ENCODE measurements around the gene GMPR2. TPM values are rescaled to one million over a fixed set of nuclear protein-coding genes. Genes with fewer than 3 reads are reported as not detected.
"Not testable (repeated sequence)": the region's sequence is repeated elsewhere in the genome, so short reads cannot be mapped to it uniquely, and the experiment has no call there.

GMPR2 gene
- total RNA-seq, 2 experiments from 2014 or later = 70.6 to 71.3 TPM

GRCh38 chr14:24194186-24194872, 38.4 kb upstream of the GMPR2 start:
- peaks cover 60% of the 10 kb centered on the region for H3K4me1 Mint-ChIP-seq
- H3K4me3 Mint-ChIP-seq = peak overlapping the region; percentile 89
- CTCF ChIA-PET = interaction anchor here (0.9 to 2.2 kb wide), 6 partner anchors 21 to 239 kb away, joined by 3 to 11 read pairs (median 4); partner anchors contain the start of genes KHNYN, MDP1 and TINF2
- no peaks in the 10 kb centered on the region for H3K27me3 Mint-ChIP-seq
- no peak for ATAC-seq
- peaks cover 35% of the 10 kb centered on the region for H3K36me3 Mint-ChIP-seq
- peak overlapping the region; percentile 95 for H3K27ac Mint-ChIP-seq
- H3K9me3 Mint-ChIP-seq (ENCODE audit: low read depth) = peaks cover 2% of the 10 kb centered on the region
- no peak for DNase-seq

GRCh38 chr14:24194873-24195185, 37.9 kb upstream of the GMPR2 start:
- peaks cover 38% of the 10 kb centered on the region for H3K36me3 Mint-ChIP-seq

GRCh38 chr14:24195186-24196070, 37.3 kb upstream of the GMPR2 start, which contains the start of gene TM9SF1:
TSS of gene TM9SF1 (minus strand) at chr14:24195441. CDS start at chr14:24195019, 422 bp downstream.
- peaks cover 41% of the 10 kb centered on the region for H3K36me3 Mint-ChIP-seq
- ATAC-seq (peak; percentile 92), DNase-seq (peak; percentile 93)
- no peaks in the 10 kb centered on the region for H3K27me3 Mint-ChIP-seq
- H3K4me3 Mint-ChIP-seq = peak within 1 kb of the TSS; percentile 89
- H3K9me3 Mint-ChIP-seq (ENCODE audit: low read depth) = peaks cover 2% of the 10 kb centered on the region
- peaks cover 56% of the 10 kb centered on the region for H3K4me1 Mint-ChIP-seq
- CTCF ChIA-PET = interaction anchor here (0.7 to 2.2 kb wide), 12 partner anchors 15 to 235 kb away, joined by 3 to 14 read pairs (median 6); partner anchors contain the start of genes CHMP4A, CIDEB, IRF9 and KHNYN
- H3K27ac Mint-ChIP-seq = peak within 1 kb of the TSS; percentile 95

More at GRCh38 chr14:24194873-24195185, 37.9 kb upstream of the GMPR2 start:
- peaks cover 2% of the 10 kb centered on the region for H3K9me3 Mint-ChIP-seq (ENCODE audit: low read depth)
- CTCF ChIA-PET = interaction anchor here (0.7 to 2.2 kb wide), 8 partner anchors 18 to 235 kb away, joined by 3 to 14 read pairs (median 6); partner anchors contain the start of genes CHMP4A, IRF9, KHNYN and MDP1
- H3K27ac Mint-ChIP-seq = peak overlapping the region; percentile 95
- H3K4me1 Mint-ChIP-seq = peaks cover 60% of the 10 kb centered on the region
- ATAC-seq = no peak
- no peaks in the 10 kb centered on the region for H3K27me3 Mint-ChIP-seq
- H3K4me3 Mint-ChIP-seq = peak overlapping the region; percentile 89
- DNase-seq = no peak

GRCh38 chr14:24196071-24197055, 36.4 kb upstream of the GMPR2 start:
- DNase-seq (no peak), ATAC-seq (peak; percentile 20)
- CTCF ChIA-PET = interaction anchor here (0.9 to 2.2 kb wide), 10 partner anchors 14 to 234 kb away, joined by 3 to 14 read pairs (median 6); partner anchors contain the start of genes CHMP4A, CIDEB, IRF9 and KHNYN
- H3K27me3 Mint-ChIP-seq = no peaks in the 10 kb centered on the region
- peaks cover 55% of the 10 kb centered on the region for H3K4me1 Mint-ChIP-seq
- H3K36me3 Mint-ChIP-seq = peaks cover 46% of the 10 kb centered on the region
- H3K27ac Mint-ChIP-seq = peak overlapping the region; percentile 95
- peaks cover 3% of the 10 kb centered on the region for H3K9me3 Mint-ChIP-seq (ENCODE audit: low read depth)
- peak overlapping the region; percentile 89 for H3K4me3 Mint-ChIP-seq

DNA sequence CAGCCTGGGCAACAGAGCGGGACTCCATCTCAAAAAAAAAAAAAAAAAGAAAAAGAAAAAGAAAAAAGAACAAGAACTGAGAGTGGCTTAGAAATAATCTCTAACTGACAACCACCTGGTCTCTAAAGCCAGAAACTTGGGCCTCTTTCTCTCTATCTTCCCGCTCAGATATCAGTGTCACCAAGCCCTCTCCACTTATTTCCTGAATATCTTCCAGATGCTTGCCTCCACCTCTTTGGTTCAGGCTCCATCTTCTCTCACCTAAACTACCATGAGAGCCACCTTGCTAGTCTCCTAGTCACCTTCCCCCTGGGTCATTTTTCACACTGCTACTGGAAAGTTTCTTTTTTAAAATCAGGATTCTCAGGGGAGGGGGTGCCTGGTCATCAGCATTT, 35.7 kb upstream of the GMPR2 start:
- Mint-ChIP-seq H3K27ac (peak overlapping the region; percentile 80), H3K4me3 (peak overlapping the region; percentile 54), H3K4me1 (peaks cover 50% of the 10 kb centered on the region), H3K9me3 (ENCODE audit: low read depth) (peaks cover 6% of the 10 kb centered on the region), H3K36me3 (peaks cover 48% of the 10 kb centered on the region), H3K27me3 (no peaks in the 10 kb centered on the region)
- CTCF ChIA-PET = interaction anchor here (1.7 to 2.0 kb wide), 2 partner anchors 36 to 74 kb away, joined by 6 to 14 read pairs; partner anchors contain the start of genes IRF9 and RABGGTA
- ATAC-seq (no peak), DNase-seq (no peak)

DNA sequence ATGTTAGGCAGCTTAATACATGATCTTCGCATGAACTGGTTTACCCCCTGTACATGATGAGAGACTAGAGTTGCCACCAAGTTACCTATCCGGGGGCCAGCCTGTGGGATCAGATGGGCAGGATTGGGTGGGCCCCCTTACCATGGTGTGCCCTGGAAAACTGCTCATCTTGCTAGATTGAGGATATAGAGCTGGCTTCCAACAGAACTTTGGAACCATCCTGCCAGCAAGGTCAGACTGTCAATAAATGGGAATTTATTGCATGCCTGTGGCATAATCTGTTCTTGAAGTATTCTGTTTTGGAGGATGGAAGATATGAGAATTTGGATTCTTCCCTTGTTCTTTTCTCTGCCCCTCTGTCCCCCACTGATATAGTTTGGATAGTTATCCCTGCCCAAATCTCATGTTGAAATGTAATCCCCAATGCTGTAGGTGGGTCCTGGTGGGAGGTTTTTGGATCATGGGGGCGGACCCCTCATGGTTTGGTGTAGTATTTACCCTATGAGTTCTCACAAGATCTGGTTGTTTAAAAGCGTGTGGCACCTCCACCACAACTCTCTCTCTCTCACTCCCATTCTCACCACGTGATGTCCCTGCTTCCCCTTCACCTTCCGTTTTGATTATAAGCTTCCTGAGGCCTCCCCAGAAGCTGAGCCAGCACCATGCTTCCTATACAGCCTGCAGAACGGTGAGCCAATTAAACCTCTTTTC, 33.8 kb upstream of the GMPR2 start:
- CTCF ChIA-PET = interaction anchor here (1.0 kb wide), 1 partner anchor 43 kb away, joined by 3 read pairs; the partner anchor contains the start of gene TINF2
- H3K27me3 Mint-ChIP-seq = no peaks in the 10 kb centered on the region
- H3K36me3 Mint-ChIP-seq = peaks cover 52% of the 10 kb centered on the region
- no peak overlapping the region for H3K4me3 Mint-ChIP-seq
- ATAC-seq = no peak
- peaks cover 11% of the 10 kb centered on the region for H3K9me3 Mint-ChIP-seq (ENCODE audit: low read depth)
- H3K27ac Mint-ChIP-seq = no peak overlapping the region
- H3K4me1 Mint-ChIP-seq = peaks cover 37% of the 10 kb centered on the region
- DNase-seq = no peak

- not testable (repeated sequence) for DNase-seq, H3K4me3 Mint-ChIP-seq, H3K27ac Mint-ChIP-seq, ATAC-seq, H3K27me3 Mint-ChIP-seq
- H3K9me3 Mint-ChIP-seq (ENCODE audit: low read depth) = peaks cover 11% of the 10 kb centered on the region
- H3K36me3 Mint-ChIP-seq = peaks cover 76% of the 10 kb centered on the region
- CTCF ChIA-PET = interaction anchor here (0.9 kb wide), 2 partner anchors 9 to 108 kb away, joined by 3 to 4 read pairs; no protein-coding TSS in a partner anchor
- H3K4me1 Mint-ChIP-seq = peaks cover 23% of the 10 kb centered on the region
Observed at GRCh38 chr14:24202538-24202937, 30.2 kb upstream of the GMPR2 start.

- CTCF ChIA-PET = interaction anchor here (0.9 kb wide), 2 partner anchors 9 to 107 kb away, joined by 3 to 4 read pairs; no protein-coding TSS in a partner anchor
- not testable (repeated sequence) for ATAC-seq, H3K4me3 Mint-ChIP-seq, H3K27me3 Mint-ChIP-seq, H3K27ac Mint-ChIP-seq, DNase-seq
- H3K4me1 Mint-ChIP-seq = peaks cover 20% of the 10 kb centered on the region
- H3K36me3 Mint-ChIP-seq = peaks cover 80% of the 10 kb centered on the region
- peaks cover 11% of the 10 kb centered on the region for H3K9me3 Mint-ChIP-seq (ENCODE audit: low read depth)
Observed at GRCh38 chr14:24203249-24203886, 29.4 kb upstream of the GMPR2 start.

DNA sequence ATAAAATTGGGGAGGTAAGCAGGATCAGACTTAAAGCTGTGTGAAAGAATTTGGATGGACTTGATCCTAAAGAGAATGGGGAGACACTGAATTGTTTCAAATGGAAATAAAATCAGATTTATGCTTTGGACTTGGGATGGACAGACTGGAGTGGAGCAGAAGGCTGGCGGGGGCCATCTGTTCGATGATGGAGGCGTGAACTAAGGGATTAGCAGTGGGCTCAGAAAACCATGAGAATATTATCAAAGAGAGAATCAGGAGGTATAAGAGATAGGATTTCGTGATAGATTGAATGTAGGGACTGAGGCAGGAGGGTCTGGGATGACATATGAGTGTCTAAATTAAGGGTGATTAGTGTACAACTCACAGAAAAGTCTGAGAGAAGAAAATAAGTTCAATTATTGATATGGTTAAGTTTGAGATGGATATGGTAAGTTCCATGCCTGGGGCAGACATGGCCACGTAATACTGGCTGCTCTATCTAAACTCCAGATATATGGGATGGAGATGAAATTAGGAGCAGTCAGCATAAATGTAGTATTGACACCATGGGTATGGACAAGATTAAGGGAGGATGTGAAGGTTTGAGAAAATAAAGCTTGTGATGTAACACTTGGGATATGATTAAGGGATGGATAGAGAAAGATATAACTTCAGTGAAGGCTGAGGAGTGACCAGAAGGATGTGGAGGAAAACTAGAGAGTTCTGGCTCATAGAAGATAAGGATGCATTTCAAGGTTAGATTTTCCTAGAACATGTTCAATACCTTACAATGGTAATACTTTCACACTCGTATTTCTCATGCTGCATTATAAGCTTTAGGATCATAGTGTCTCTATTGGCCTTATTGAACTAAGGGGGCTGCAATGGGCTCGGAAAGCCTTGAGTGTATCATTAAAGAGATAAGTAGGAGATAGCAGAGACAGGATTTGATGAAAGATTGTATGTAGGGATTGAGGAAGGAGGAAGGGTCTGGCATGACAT, 28.3 kb upstream of the GMPR2 start:
- ATAC-seq (no peak), DNase-seq (no peak)
- Mint-ChIP-seq H3K4me1 (peaks cover 11% of the 10 kb centered on the region), H3K9me3 (ENCODE audit: low read depth) (peaks cover 10% of the 10 kb centered on the region), H3K27ac (no peak overlapping the region), H3K4me3 (no peak overlapping the region), H3K27me3 (no peaks in the 10 kb centered on the region), H3K36me3 (peaks cover 77% of the 10 kb centered on the region)
- CTCF ChIA-PET = no interaction called here

DNA sequence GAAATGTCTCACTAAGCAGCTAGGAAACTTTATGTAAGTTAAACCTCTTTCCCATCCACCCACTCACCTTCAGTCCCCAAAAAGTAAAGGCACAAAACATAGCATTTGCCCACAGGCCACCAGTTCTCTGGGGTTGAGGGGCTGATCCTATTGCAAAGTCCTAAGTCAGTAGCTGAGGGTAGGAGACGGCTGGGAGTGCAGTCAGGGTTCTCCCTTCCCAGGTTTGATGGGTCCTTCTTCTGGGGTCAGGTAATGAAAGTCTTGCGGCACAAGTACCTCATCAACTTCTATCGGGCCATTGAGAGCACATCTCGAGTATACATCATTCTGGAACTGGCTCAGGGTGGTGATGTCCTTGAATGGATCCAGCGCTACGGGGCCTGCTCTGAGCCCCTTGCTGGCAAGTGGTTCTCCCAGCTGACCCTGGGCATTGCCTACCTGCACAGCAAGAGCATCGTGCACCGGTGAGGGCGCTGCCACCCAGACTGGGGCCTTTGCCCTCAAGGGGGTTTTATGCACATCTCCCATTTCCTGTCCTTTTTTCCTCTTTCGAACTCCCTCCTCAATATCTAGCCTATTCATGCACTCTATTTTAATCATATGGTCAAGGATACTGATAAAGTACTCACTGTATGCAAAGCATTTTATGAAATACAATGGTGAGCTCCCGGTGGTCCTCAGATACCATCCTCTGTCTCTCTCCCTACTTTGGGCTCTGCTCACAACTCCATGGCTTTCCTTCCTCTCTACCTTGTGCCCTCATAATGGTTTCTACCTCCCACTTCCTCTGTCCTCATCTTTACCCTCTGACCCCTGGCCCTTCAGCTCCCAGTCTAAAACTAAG, 26.2 kb upstream of the GMPR2 start:
- DNase-seq (no peak), ATAC-seq (no peak)
- peaks cover 77% of the 10 kb centered on the region for H3K36me3 Mint-ChIP-seq
- H3K4me1 Mint-ChIP-seq = peaks cover 14% of the 10 kb centered on the region
- CTCF ChIA-PET = interaction anchor here (0.8 to 1.1 kb wide), 2 partner anchors 10 to 65 kb away, joined by 3 read pairs; partner anchors contain the start of genes MDP1 and RABGGTA
- peaks cover 7% of the 10 kb centered on the region for H3K9me3 Mint-ChIP-seq (ENCODE audit: low read depth)
- H3K27me3 Mint-ChIP-seq = no peaks in the 10 kb centered on the region
- no peak overlapping the region for H3K4me3 Mint-ChIP-seq
- H3K27ac Mint-ChIP-seq = no peak overlapping the region
